Activated naive CD8-positive, alpha-beta T cell treated with anti-CD3 and anti-CD28 coated beads, Interleukin-2, amount 50 U/mL, for 16 hours (primary cell): ENCODE measurements around the gene GP9.

Experiments
- DNase-seq: peaks from one replicate; pipeline ENCODE4 v3.0.0-alpha.2; 2020; ENCODE audit warnings: low read depth, low spot score

Gene GP9

DNA sequence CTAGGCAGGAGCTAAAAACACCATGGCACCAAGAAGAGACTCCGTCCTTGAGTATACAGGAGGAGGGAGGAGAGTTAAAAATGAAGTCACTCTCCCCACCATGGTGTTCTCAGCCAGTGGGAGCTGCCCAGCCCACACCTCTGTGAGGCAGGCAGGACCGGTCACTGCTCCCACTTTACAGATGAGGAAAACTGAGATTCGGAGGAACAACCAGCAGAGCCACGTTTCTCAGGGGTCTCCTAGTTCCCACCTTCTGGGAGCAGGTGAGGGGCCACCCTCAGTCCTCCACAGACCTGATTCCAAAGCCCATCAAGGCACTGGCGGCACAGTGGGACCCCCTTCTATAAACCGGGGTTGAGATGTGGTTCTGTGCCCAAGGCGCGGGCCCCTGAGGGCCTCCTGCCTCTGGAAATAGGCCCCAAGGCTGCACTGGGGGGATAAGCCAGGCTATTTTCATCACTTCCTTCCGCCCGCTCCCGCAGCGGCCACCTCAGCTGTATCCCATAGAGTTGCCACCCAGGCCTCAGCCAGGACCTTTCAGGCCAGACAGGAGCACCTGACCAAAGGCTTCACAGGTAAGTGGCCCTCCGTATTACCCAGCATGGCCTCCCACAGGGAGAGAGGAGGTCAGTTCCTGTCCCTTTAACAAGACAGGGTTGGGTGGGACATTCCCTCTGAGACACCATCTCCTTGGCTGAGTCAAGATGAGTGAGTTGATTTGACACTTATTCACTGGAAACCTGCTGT is at the start of gene GP9:
TSS of gene GP9 (plus strand) at position 504 of the 747 bp plus-strand sequence. CDS start 961 bp downstream, outside the sequence.
- DNase-seq: no peak

DNA sequence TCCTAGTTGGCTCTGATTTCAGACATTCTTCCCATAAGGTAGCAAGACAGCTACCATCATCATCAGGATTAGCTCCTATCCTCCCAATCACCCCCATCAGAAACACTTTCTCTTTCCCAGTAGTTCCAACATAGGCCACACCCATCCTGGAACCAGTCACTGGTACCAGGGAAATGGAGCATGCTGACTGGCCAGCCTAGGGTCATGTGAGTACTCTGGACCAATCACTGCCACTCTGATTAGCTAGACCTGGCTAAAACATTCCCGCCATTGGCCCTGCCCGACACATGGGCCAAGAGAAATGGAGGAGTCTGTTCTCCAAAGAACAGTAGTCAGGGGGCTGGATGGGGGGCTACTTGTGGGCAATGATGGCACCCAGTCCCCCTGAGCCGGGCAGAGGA is 47.1 kb upstream of the GP9 start:
- DNase-seq: no peak

- no peak for DNase-seq
Observed at GRCh38 chr3:129014148-129014547, 46.4 kb upstream of the GP9 start.

GRCh38 chr3:129014793-129015345 is 45.7 kb upstream of the GP9 start:
- no peak for DNase-seq

DNA sequence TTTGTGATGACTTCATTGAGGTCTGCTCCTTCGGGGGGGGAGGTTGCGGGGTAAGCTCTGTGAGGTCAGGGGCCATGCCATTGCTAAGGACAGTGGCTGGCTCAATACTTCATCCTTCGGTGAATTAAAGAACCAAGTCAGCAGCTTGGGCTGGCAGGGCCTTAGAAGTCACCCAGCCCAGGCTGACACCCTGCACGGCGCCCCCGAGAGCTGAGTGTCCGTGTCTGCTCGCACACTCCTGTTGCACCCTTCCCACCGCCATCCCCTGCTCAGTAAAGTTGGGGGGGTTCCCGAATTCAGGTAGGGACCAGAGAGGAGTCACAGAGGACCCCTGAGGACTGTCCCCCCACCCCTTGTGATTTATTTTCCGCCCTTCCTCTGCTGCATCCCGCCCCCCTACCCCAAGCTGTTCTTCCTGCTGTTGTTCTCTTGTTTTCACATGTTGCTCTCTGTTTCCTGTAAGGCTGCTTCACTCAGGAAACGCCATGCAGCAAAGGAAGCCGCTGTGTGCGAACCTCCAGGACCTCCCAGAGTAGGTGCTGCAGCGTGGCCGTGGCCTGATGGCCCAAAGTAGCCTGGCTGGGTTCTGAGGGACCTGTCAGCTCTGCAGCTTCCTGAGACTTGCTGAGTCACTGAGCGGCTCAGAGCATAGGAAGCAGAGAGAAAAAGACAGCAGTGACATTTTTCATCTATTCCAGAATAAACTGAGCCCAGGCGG is 45.0 kb upstream of the GP9 start:
- no peak for DNase-seq

- DNase-seq: no peak
Observed at GRCh38 chr3:129016356-129016719, 44.2 kb upstream of the GP9 start.

DNA sequence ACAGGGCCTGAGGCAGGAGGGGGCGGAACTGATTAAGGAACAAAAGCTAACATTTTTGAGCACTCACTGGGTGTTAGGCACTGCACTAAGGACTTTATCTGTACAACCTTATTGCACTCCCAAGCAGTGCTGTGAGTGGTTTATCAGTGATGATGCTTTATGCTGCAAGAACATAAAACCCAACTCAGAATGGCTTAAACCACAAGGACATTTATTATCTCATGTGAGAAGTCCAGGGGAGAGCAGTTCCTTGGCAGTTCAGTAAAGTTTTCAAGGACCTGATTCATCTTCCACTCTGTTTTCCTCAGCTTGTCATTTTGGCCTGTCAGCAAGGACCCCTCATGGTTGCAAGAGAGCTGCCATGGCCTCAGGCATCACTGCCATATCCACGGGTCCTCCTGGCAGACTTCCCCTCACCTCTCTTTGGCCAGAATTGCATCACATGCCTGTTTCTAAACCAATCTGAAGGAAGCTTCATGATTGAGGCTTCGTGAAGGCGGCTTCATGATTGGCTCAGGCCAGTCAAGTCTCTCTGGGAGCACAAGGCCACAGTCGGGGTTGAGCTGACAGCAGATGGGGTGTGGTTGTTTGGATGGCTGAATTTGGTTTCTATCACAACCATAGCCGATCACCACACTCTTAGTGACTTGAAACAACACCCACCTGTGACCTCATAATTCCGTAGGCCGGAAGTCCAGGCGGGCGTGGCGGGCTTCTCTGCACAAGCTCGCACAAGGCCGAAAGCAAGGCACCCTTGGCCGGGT is 43.7 kb upstream of the GP9 start:
- DNase-seq: no peak

- no peak for DNase-seq
Observed at GRCh38 chr3:129017484-129017899, 43.1 kb upstream of the GP9 start.

- DNase-seq: no peak
Observed at GRCh38 chr3:129018271-129018670, 42.3 kb upstream of the GP9 start.

GRCh38 chr3:129018751-129019150 is 41.8 kb upstream of the GP9 start:
- DNase-seq: no peak

GRCh38 chr3:129019266-129019665 is 41.3 kb upstream of the GP9 start:
- DNase-seq: no peak

- DNase-seq: no peak
Observed at GRCh38 chr3:129020691-129021090, 39.9 kb upstream of the GP9 start.

DNA sequence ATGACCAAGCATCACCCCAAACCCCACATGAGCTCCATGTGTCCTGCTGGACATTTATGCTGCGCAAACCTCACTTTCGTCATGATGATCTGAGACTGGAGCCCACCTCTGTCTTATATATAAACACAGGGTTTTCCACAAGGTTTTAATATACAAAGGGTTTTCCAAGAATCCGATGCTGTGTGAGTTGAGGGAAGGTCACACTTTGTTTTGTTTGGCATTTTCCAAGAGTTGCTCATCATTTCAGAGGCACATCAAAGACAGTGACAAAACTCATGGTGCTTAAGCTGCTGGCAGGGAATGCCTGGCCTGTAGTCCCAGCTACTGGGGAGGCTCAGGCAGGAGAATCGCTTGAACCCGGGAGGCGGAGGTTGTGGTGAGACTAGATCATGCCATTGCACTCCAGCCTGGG is 39.4 kb upstream of the GP9 start:
- no peak for DNase-seq

- DNase-seq: no peak
Observed at GRCh38 chr3:129022114-129023007, 38.2 kb upstream of the GP9 start.

DNA sequence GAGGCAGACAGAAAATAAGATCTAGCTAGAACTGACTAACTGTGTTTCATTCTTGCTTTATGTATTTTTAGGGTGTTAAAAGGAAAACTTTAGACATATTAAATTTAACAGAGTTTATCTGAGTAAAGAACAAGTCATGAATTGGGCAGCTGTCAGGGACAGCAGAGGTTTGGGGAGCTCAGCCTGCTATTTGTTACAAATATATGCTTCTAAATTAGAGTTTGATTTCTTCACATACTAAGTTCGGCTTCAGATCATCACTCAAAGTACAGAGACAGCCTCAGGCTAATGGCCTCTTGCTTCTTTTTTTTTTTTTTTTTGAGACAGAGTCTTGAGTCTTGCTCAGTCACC is 37.6 kb upstream of the GP9 start:
- no peak for DNase-seq

DNA sequence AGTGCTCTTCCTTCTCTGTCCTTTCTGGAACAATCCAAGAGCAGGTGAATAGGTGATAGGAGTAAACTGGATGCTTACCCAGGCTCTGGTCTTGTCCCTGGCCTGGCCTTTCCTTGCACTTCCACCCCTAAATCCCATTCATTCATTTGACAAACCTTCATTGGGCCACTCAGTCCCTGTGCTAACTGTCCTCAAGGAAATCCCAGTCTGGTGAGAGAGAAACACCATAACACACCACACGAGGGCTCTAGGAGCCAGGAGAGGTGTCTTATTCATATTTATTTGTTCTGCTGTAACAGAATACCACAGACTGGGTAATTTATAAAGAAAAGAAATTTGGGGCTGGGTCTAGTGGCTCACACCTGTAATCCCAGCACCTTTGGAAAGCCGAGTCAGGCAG is 36.7 kb upstream of the GP9 start:
- DNase-seq: no peak

DNA sequence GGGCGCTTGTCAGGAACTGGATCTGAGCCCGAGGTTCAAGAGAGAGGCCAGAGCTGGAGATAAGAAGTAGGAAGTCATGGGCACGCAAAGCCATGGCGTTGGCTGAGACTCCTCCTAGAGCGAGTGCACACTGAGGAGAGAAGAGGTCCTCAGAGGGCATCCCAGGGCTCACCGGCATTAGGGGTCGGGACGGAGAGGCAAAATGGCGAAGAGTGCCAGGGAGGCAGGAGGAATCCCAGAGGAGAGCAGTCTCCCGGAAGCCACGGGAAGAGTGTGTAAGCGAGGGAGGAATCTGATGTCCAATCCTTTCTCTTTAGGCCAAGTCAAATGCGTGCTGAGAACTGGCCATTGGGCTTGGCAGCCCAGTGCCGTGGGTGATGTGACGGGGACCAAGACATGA is 35.5 kb upstream of the GP9 start:
- DNase-seq: no peak

GRCh38 chr3:129025691-129026435 is 34.7 kb upstream of the GP9 start:
- DNase-seq: no peak

- peak; percentile 82 for DNase-seq
Observed at GRCh38 chr3:129026728-129027543, 33.6 kb upstream of the GP9 start.

- no peak for DNase-seq
Observed at GRCh38 chr3:129027544-129027880, 33.1 kb upstream of the GP9 start.
